ENCODE measurements around the gene LHFPL6.

LHFPL6 gene

GRCh38 chr13:39496506-39496905 is 106.5 kb downstream of the LHFPL6 start:
- CTCF ChIA-PET = interaction anchor here (0.6 kb wide), 1 partner anchor 116 kb away, joined by 3 read pairs; no protein-coding TSS in a partner anchor
- TF ChIP-seq L3MBTL2 (conservative IDR thresholded peaks at IDR 0.05) (no peak), LEF1 (IDR thresholded peaks at IDR 0.05; ENCODE audit: borderline replicate concordance) (no peak), HDGF (IDR thresholded peaks at IDR 0.05; ENCODE audit: borderline replicate concordance) (no peak), CTBP1 (IDR thresholded peaks at IDR 0.05; ENCODE audit: borderline replicate concordance) (no peak), SP1 (IDR thresholded peaks at IDR 0.05) (no peak), FOXA1 (IDR thresholded peaks at IDR 0.05) (no peak), NFRKB (IDR thresholded peaks at IDR 0.05) (no peak), FOXK2 (IDR thresholded peaks at IDR 0.05) (no peak), ARNT (IDR thresholded peaks at IDR 0.05) (no peak), TARDBP (IDR thresholded peaks at IDR 0.05) (no peak), ELF4 (IDR thresholded peaks at IDR 0.05) (no peak), PKNOX1 (IDR thresholded peaks at IDR 0.05) (no peak), SUZ12 (IDR thresholded peaks at IDR 0.05) (no peak), BHLHE40 (IDR thresholded peaks at IDR 0.05; ENCODE audit: borderline replicate concordance) (no peak), FOXM1 (IDR thresholded peaks at IDR 0.05; ENCODE audit: borderline replicate concordance) (no peak), ZNF384 (IDR thresholded peaks at IDR 0.05) (no peak)
- no peak for DNase-seq (ENCODE audit: extremely low spot score)
- POLR2A ChIA-PET = no interaction called here

GRCh38 chr13:39494633-39495032 is 108.4 kb downstream of the LHFPL6 start:
- ChIA-PET CTCF (no interaction called here), POLR2A (no interaction called here)
- DNase-seq (ENCODE audit: extremely low spot score) = no peak
- no peak for TF ChIP-seq LEF1 (IDR thresholded peaks at IDR 0.05; ENCODE audit: borderline replicate concordance)
- TF ChIP-seq BHLHE40 (IDR thresholded peaks at IDR 0.05; ENCODE audit: borderline replicate concordance) = no peak
- TF ChIP-seq CTBP1 (IDR thresholded peaks at IDR 0.05; ENCODE audit: borderline replicate concordance) = no peak
- TF ChIP-seq ELF4 (IDR thresholded peaks at IDR 0.05) = no peak
- TF ChIP-seq FOXK2 (IDR thresholded peaks at IDR 0.05) = no peak
- TF ChIP-seq PKNOX1 (IDR thresholded peaks at IDR 0.05) = no peak
- no peak for TF ChIP-seq TARDBP (IDR thresholded peaks at IDR 0.05)
- no peak for TF ChIP-seq FOXM1 (IDR thresholded peaks at IDR 0.05; ENCODE audit: borderline replicate concordance)
- no peak for TF ChIP-seq ARNT (IDR thresholded peaks at IDR 0.05)
- TF ChIP-seq FOXA1 (IDR thresholded peaks at IDR 0.05) = no peak

GRCh38 chr13:39494006-39494405 is 109.0 kb downstream of the LHFPL6 start:
- ChIA-PET CTCF (no interaction called here), POLR2A (no interaction called here)
- DNase-seq (ENCODE audit: extremely low spot score) = no peak
- TF ChIP-seq SP1 (IDR thresholded peaks at IDR 0.05) (no peak), FOXM1 (IDR thresholded peaks at IDR 0.05; ENCODE audit: borderline replicate concordance) (no peak), SUZ12 (IDR thresholded peaks at IDR 0.05) (no peak), FOXK2 (IDR thresholded peaks at IDR 0.05) (no peak), BHLHE40 (IDR thresholded peaks at IDR 0.05; ENCODE audit: borderline replicate concordance) (no peak)

GRCh38 chr13:39490136-39490535 is 112.9 kb downstream of the LHFPL6 start:
- ChIA-PET POLR2A (no interaction called here), CTCF (no interaction called here)
- TF ChIP-seq SUZ12 (IDR thresholded peaks at IDR 0.05) (no peak), ARNT (IDR thresholded peaks at IDR 0.05) (no peak), FOXM1 (IDR thresholded peaks at IDR 0.05; ENCODE audit: borderline replicate concordance) (no peak), FOXA1 (IDR thresholded peaks at IDR 0.05) (no peak), TARDBP (IDR thresholded peaks at IDR 0.05) (no peak), HDGF (IDR thresholded peaks at IDR 0.05; ENCODE audit: borderline replicate concordance) (no peak), SP1 (IDR thresholded peaks at IDR 0.05) (no peak), ZNF384 (IDR thresholded peaks at IDR 0.05) (no peak), PKNOX1 (IDR thresholded peaks at IDR 0.05) (no peak), CTBP1 (IDR thresholded peaks at IDR 0.05; ENCODE audit: borderline replicate concordance) (no peak), ELF4 (IDR thresholded peaks at IDR 0.05) (no peak), NFRKB (IDR thresholded peaks at IDR 0.05) (no peak), BHLHE40 (IDR thresholded peaks at IDR 0.05; ENCODE audit: borderline replicate concordance) (no peak), LEF1 (IDR thresholded peaks at IDR 0.05; ENCODE audit: borderline replicate concordance) (no peak), L3MBTL2 (conservative IDR thresholded peaks at IDR 0.05) (no peak), FOXK2 (IDR thresholded peaks at IDR 0.05) (no peak)
- DNase-seq (ENCODE audit: extremely low spot score) = no peak

GRCh38 chr13:39486758-39487157 is 116.2 kb downstream of the LHFPL6 start:
- DNase-seq (ENCODE audit: extremely low spot score) = no peak
- ChIA-PET POLR2A (no interaction called here), CTCF (no interaction called here)
- TF ChIP-seq NFRKB (IDR thresholded peaks at IDR 0.05) (no peak), CTBP1 (IDR thresholded peaks at IDR 0.05; ENCODE audit: borderline replicate concordance) (no peak), FOXK2 (IDR thresholded peaks at IDR 0.05) (no peak), LEF1 (IDR thresholded peaks at IDR 0.05; ENCODE audit: borderline replicate concordance) (no peak), FOXA1 (IDR thresholded peaks at IDR 0.05) (no peak), FOXM1 (IDR thresholded peaks at IDR 0.05; ENCODE audit: borderline replicate concordance) (no peak), BHLHE40 (IDR thresholded peaks at IDR 0.05; ENCODE audit: borderline replicate concordance) (no peak), L3MBTL2 (conservative IDR thresholded peaks at IDR 0.05) (no peak), SUZ12 (IDR thresholded peaks at IDR 0.05) (no peak), ELF4 (IDR thresholded peaks at IDR 0.05) (no peak), TARDBP (IDR thresholded peaks at IDR 0.05) (no peak), ZNF384 (IDR thresholded peaks at IDR 0.05) (no peak), SP1 (IDR thresholded peaks at IDR 0.05) (no peak), ARNT (IDR thresholded peaks at IDR 0.05) (no peak), PKNOX1 (IDR thresholded peaks at IDR 0.05) (no peak), HDGF (IDR thresholded peaks at IDR 0.05; ENCODE audit: borderline replicate concordance) (no peak)

Measured in HEK293T (cell line).